ENCODE results near the gene GNAI3. TPM values are rescaled to one million over a fixed set of nuclear protein-coding genes. Genes with fewer than 3 reads are reported as not detected.

GNAI3 gene
- total RNA-seq, 1 experiment from 2014 or later: 6.4 TPM

DNA sequence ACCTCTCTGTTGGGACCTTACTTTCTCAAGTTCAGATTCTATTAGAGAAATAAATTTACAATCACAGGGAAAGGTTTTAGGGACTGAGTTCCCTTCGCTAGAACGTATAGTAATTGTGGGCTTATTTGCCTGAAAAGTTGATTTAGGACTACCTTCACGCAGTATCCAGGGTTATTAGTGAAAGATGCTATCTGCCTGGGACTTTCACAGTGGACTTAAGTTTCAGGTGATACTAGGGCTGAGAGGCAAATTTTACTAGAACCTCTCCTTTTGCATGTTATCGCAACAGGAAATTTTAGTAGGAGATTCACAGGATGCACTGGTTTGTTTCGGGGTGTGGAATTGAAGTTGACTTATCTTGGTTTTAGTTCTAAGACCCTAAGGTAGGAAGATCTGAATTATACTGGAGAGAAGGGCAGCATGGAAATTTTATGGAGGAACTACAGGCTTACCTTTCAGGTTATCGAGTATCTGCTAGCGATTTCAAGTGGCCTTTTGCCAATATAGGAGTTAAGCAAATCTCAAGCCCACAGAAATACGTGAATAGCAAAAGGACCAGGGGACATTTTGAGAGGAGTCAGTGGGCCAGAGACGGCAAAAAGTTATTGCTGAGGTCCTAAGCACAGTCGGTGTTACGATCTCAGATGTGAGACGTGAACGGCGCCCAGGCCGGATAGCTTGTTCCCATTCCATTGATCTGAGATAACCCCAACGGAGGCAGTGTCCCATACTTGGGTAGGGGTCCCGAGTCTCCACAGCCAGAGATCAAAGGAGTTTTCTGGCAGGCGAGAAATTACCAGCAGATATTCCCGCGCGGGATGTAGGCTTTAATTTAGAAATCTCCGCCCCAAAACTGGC lies 723 bp upstream of the GNAI3 start:
- Histone ChIP-seq H3K4me3 (ENCODE audit: low read depth, low read length) (peak overlapping the region; percentile 94), H3K9me3 (no peaks in the 10 kb centered on the region), H3K4me1 (peaks cover 12% of the 10 kb centered on the region), H3K27me3 (replicated peaks; ENCODE audit: control insufficient read depth, insufficient read depth, low read length) (no peaks in the 10 kb centered on the region), H3K36me3 (ENCODE audit: control insufficient read depth, insufficient read depth, low read length) (no peaks in the 10 kb centered on the region)
- Mint-ChIP-seq H3K27ac (ENCODE audit: unreplicated experiment) (peak overlapping the region; percentile 99), H3K4me1 (ENCODE audit: low read depth, unreplicated experiment) (peaks cover 9% of the 10 kb centered on the region), H3K4me3 (ENCODE audit: unreplicated experiment) (peak overlapping the region; percentile 97), H3K27me3 (ENCODE audit: insufficient read depth, unreplicated experiment) (peaks cover 6% of the 10 kb centered on the region), H3K36me3 (ENCODE audit: insufficient read depth, unreplicated experiment) (peaks cover 15% of the 10 kb centered on the region), H3K9me3 (ENCODE audit: unreplicated experiment) (no peaks in the 10 kb centered on the region)
- ChIA-PET CTCF (interaction anchor here (0.6 to 2.3 kb wide), 9 partner anchors 14 to 171 kb away, joined by 3 to 14 read pairs (median 4); partner anchors contain the start of gene CYB561D1), POLR2A (interaction anchor here (0.7 to 1.5 kb wide), 7 partner anchors 13 to 93 kb away, joined by 3 to 14 read pairs (median 5); partner anchors contain the start of genes AMPD2 and GNAT2)
- peak in 1 of 2 experiments; percentile 12 for DNase-seq
- intact Hi-C loops (cut with micrococcal nuclease; ENCODE audit: unreplicated experiment): loop anchor here (5.0 kb wide), 1 partner anchor 95 kb away; no protein-coding TSS in a partner anchor
- no peak for TF ChIP-seq CTCF (IDR thresholded peaks at IDR 0.05; ENCODE audit: insufficient read depth in 1 of 2, low read depth in 1 of 2, low read length in 1 of 2, severe bottlenecking in 1 of 2, unreplicated experiment in 1 of 2)
- TSS peak; percentile 95 for BruUV-seq (replicated peaks)

- Mint-ChIP-seq H3K9me3 (ENCODE audit: unreplicated experiment) (no peaks in the 10 kb centered on the region), H3K27me3 (ENCODE audit: insufficient read depth, unreplicated experiment) (no peaks in the 10 kb centered on the region), H3K27ac (ENCODE audit: unreplicated experiment) (no peak overlapping the region), H3K4me1 (ENCODE audit: low read depth, unreplicated experiment) (peaks cover 2% of the 10 kb centered on the region), H3K36me3 (ENCODE audit: insufficient read depth, unreplicated experiment) (no peaks in the 10 kb centered on the region), H3K4me3 (ENCODE audit: unreplicated experiment) (no peak overlapping the region)
- DNase-seq: no peak
- intact Hi-C loops (cut with micrococcal nuclease; ENCODE audit: unreplicated experiment): no loop called here
- TF ChIP-seq CTCF (IDR thresholded peaks at IDR 0.05; ENCODE audit: insufficient read depth in 1 of 2, low read depth in 1 of 2, low read length in 1 of 2, severe bottlenecking in 1 of 2, unreplicated experiment in 1 of 2): no peak
- Histone ChIP-seq H3K27me3 (replicated peaks; ENCODE audit: control insufficient read depth, insufficient read depth, low read length) (no peaks in the 10 kb centered on the region), H3K9me3 (no peaks in the 10 kb centered on the region), H3K4me1 (no peaks in the 10 kb centered on the region), H3K36me3 (ENCODE audit: control insufficient read depth, insufficient read depth, low read length) (no peaks in the 10 kb centered on the region), H3K4me3 (ENCODE audit: low read depth, low read length) (no peak overlapping the region)
- BruUV-seq (replicated peaks): no TSS peak
- CTCF ChIA-PET: no interaction called here
- POLR2A ChIA-PET: no interaction called here
Observed at GRCh38 chr1:109556563-109556962, 8.1 kb downstream of the GNAI3 start.

GRCh38 chr1:109557520-109557919 lies 9.1 kb downstream of the GNAI3 start:
- H3K27me3 Mint-ChIP-seq (ENCODE audit: insufficient read depth, unreplicated experiment): no peaks in the 10 kb centered on the region
- H3K27me3 ChIP-seq (replicated peaks; ENCODE audit: control insufficient read depth, insufficient read depth, low read length): no peaks in the 10 kb centered on the region
- CTCF ChIA-PET: interaction anchor here (1.1 kb wide), 1 partner anchor 82 kb away, joined by 3 read pairs; no protein-coding TSS in a partner anchor

More at GRCh38 chr1:109557520-109557919, 9.1 kb downstream of the GNAI3 start:
- no peaks in the 10 kb centered on the region for H3K9me3 Mint-ChIP-seq (ENCODE audit: unreplicated experiment)
- Histone ChIP-seq H3K4me3 (ENCODE audit: low read depth, low read length) (no peak overlapping the region), H3K4me1 (no peaks in the 10 kb centered on the region), H3K36me3 (ENCODE audit: control insufficient read depth, insufficient read depth, low read length) (no peaks in the 10 kb centered on the region), H3K9me3 (no peaks in the 10 kb centered on the region)
- no peak for DNase-seq
- H3K4me3 Mint-ChIP-seq (ENCODE audit: unreplicated experiment): no peak overlapping the region
- H3K27ac Mint-ChIP-seq (ENCODE audit: unreplicated experiment): no peak overlapping the region
- intact Hi-C loops (cut with micrococcal nuclease; ENCODE audit: unreplicated experiment): no loop called here
- no peak for TF ChIP-seq CTCF (IDR thresholded peaks at IDR 0.05; ENCODE audit: insufficient read depth in 1 of 2, low read depth in 1 of 2, low read length in 1 of 2, severe bottlenecking in 1 of 2, unreplicated experiment in 1 of 2)
- no peaks in the 10 kb centered on the region for H3K36me3 Mint-ChIP-seq (ENCODE audit: insufficient read depth, unreplicated experiment)
- POLR2A ChIA-PET: no interaction called here
- H3K4me1 Mint-ChIP-seq (ENCODE audit: low read depth, unreplicated experiment): peaks cover 7% of the 10 kb centered on the region
- no TSS peak for BruUV-seq (replicated peaks)

Measured in Caco-2 (cell line).